Left ventricle myocardium inferior (tissue), 1 donor: ENCODE data around the gene MALT1. TPM values are rescaled to one million over a fixed set of nuclear protein-coding genes. Genes with fewer than 3 reads are reported as not detected.
"Not testable (repeated sequence)": the region's sequence is repeated elsewhere in the genome, so short reads cannot be mapped to it uniquely, and the experiment has no call there.

Experiments
- DNase-seq: peaks from one replicate; pipeline ENCODE4 v3.0.0-alpha.2; 2020
- H3K27ac ChIP-seq: fragments of 200-600 bp; replicated peaks from 2 replicates; pipeline ENCODE4 v1.8.0; 2021
- H3K27me3 ChIP-seq: fragments of 200-600 bp; 2 replicates; pipeline ENCODE4 v1.8.0; 2021; ENCODE audit warnings: low read depth
- H3K36me3 ChIP-seq: fragments of 200-600 bp; 2 replicates; pipeline ENCODE4 v1.8.0; 2021
- H3K4me1 ChIP-seq: fragments of 200-600 bp; 2 replicates; pipeline ENCODE4 v1.8.0; 2021
- H3K4me3 ChIP-seq: fragments of 200-600 bp; 2 replicates; pipeline ENCODE4 v1.8.0; 2021; ENCODE audit warnings: mild to moderate bottlenecking, moderate library complexity
- H3K9me3 ChIP-seq: fragments of 200-600 bp; replicated peaks from 2 replicates; pipeline ENCODE4 v1.8.0; 2021
- intact Hi-C: fragments of 100-400 bp; cut with micrococcal nuclease; formaldehyde crosslinking; loops from one replicate; pipeline ENCODE4 v1.11.0; 2022
- total RNA-seq: library from RNA; stranded (reverse); fragmentation: NEBNext Ultra II Directional; extraction: Animal tissue kit (Norgen Biotek cat#: 25700); gene quantifications from one replicate; pipeline ENCODE4 v1.2.1, GENCODE V29; 2021
- TF ChIP-seq, protein P1 (sequence below): fragments of 200-600 bp; IDR thresholded peaks from 2 replicates; pipeline ENCODE4 v1.8.0; 2021; ENCODE audit warnings: antibody characterized with exemption, mild to moderate bottlenecking, borderline replicate concordance
- donor health status: DM: no; HTN: yes; CAD: no; lungs with severe emphysema.

MALT1 gene
- total RNA-seq, 1 donor from 2014 or later, result 8.6 TPM

DNA sequence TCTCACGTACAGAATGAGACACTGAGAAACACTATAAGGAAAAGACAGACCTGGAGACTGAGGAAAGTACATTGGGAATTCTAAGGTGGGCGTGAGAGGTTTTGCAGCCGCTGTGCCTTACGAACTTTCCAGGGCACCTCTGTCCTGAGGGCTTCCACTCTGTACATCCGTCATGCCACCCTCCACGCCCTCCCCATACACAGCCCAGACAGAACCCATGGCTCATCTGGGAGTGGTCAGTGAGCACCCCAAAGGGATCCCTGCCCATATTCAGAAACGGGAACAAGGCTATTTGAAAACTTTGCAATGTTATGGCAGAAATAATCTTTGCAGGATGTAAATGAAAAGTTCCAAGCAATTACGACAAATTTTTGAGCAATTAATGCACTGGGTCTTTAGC lies 98.1 kb downstream of the MALT1 start:
- no peak for DNase-seq
- Histone ChIP-seq H3K36me3 (no peaks in the 10 kb centered on the region), H3K4me1 (peaks cover 21% of the 10 kb centered on the region), H3K9me3 (no peaks in the 10 kb centered on the region), H3K27me3 (peaks cover 10% of the 10 kb centered on the region), H3K4me3 (no peak overlapping the region), H3K27ac (no peak overlapping the region)
- TF ChIP-seq, protein P1, sequence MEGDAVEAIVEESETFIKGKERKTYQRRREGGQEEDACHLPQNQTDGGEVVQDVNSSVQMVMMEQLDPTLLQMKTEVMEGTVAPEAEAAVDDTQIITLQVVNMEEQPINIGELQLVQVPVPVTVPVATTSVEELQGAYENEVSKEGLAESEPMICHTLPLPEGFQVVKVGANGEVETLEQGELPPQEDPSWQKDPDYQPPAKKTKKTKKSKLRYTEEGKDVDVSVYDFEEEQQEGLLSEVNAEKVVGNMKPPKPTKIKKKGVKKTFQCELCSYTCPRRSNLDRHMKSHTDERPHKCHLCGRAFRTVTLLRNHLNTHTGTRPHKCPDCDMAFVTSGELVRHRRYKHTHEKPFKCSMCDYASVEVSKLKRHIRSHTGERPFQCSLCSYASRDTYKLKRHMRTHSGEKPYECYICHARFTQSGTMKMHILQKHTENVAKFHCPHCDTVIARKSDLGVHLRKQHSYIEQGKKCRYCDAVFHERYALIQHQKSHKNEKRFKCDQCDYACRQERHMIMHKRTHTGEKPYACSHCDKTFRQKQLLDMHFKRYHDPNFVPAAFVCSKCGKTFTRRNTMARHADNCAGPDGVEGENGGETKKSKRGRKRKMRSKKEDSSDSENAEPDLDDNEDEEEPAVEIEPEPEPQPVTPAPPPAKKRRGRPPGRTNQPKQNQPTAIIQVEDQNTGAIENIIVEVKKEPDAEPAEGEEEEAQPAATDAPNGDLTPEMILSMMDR, result no peak
- intact Hi-C loops, result loop anchor here (10.0 kb wide), 2 partner anchors 105 to 375 kb away; no protein-coding TSS in a partner anchor

DNA sequence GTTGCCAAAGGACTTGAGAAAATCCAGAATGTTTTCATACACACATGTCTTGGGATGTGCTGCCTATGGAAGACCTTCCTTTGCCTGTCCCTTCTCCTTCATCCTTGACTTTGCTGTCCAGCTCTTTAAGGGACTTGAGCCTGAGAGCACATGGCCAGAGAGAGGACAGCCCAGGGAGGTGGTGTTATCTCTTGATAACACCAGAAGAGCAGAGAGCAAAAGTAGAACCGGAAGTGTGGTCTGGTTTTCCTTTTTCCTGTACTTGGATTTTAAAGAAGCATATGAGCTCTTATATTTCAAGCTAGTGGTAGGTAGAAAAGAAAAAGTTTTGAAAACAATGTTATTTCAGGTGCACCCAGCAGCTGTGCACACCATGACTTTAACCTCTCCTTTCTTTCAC lies 99.3 kb downstream of the MALT1 start:
- H3K27ac ChIP-seq, result no peak overlapping the region
- H3K27me3 ChIP-seq, result peaks cover 7% of the 10 kb centered on the region
- DNase-seq, result no peak
- peaks cover 21% of the 10 kb centered on the region for H3K4me1 ChIP-seq
- H3K36me3 ChIP-seq, result no peaks in the 10 kb centered on the region
- TF ChIP-seq, protein P1, result no peak
- intact Hi-C loops, result no loop called here
- no peaks in the 10 kb centered on the region for H3K9me3 ChIP-seq
- no peak overlapping the region for H3K4me3 ChIP-seq

DNA sequence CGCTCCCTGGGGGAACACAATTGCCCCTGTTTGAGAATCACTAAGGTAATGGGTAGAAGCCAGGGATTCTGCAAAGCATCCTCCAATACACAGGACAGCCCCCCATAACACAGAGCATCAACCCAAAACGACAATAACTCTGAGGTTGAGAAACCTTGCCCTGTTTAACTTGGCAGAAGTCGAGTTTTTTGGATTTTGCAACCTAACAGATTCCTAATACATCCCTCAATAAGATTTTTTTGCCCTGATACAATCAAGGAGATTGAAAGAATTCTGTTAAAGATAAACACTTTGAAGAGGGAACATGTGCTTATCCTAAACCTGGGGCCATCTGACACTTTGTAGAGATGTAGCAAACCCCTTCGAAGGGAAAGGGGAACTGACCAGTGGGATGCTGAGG lies 100.9 kb downstream of the MALT1 start:
- Histone ChIP-seq H3K4me3 (no peak overlapping the region), H3K4me1 (peaks cover 21% of the 10 kb centered on the region), H3K9me3 (no peaks in the 10 kb centered on the region), H3K27me3 (no peaks in the 10 kb centered on the region), H3K27ac (no peak overlapping the region), H3K36me3 (no peaks in the 10 kb centered on the region)
- DNase-seq, result no peak
- TF ChIP-seq, protein P1, result no peak
- intact Hi-C loops, result no loop called here

DNA sequence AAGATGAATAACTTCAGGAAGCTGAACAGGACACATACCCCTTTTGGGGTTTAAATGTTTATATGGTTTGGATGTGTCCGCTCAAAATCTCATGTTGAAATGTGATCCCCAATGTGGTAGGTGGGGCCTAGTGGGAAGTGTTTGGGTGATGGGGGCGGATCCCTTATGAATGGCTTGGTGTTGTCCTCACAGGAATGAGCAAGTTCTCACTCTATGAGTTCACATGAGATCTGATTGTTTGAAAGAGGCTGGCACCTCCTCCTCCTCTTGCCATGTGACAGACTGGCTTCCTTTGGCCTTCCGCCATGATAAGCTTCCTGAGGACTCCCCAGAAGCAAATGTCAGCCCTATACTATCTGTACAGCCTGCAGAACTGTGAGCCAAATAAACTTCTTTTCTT lies 104.8 kb downstream of the MALT1 start:
- intact Hi-C loops, result no loop called here
- Histone ChIP-seq H3K36me3 (no peaks in the 10 kb centered on the region), H3K4me1 (no peaks in the 10 kb centered on the region), H3K27ac (no peak overlapping the region), H3K27me3 (no peaks in the 10 kb centered on the region), H3K9me3 (no peaks in the 10 kb centered on the region), H3K4me3 (no peak overlapping the region)
- no peak for DNase-seq
- TF ChIP-seq, protein P1, result no peak

DNA sequence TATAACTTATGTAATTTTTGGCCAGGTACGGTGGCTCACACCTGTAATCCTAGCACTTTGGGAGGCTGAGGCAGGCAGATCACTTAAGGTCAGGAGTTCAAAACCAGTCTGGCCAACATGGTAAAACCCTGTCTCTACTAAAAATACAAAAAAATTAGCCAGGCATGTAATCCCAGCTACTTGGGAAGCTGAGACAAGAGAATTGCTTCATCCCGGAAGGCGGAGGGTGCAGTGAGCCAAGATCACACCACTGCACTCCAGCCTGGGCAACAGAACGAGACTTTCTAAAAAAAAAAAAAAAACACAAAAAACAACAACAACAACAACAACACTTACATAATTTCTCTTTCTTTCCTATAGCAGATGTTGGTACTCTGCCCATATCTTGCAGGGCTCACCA lies 105.3 kb downstream of the MALT1 start:
- DNase-seq, H3K9me3 ChIP-seq, H3K36me3 ChIP-seq, H3K4me3 ChIP-seq, intact Hi-C loops, H3K27ac ChIP-seq, H3K4me1 ChIP-seq, H3K27me3 ChIP-seq: not testable (repeated sequence)

DNA sequence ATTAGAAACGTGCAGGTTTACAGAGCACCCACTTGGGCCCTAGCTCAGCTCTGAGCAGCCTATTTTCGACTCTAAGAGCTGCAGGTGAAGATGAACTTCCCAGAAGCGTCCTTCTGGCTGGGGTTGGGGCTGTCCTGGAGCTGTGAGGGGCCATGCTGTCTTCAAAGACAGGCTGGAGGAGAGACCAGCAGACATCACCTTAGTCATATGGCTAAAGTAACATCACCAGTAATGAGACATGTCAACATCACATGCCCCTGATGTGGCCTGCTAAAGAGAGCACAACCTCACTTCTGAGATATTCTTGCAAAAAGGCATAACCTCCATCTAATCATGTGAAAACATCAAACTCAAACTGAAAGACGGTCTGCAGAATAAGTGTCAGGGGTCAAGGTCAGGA lies 106.2 kb downstream of the MALT1 start:
- H3K9me3 ChIP-seq, result no peaks in the 10 kb centered on the region
- H3K36me3 ChIP-seq, result no peaks in the 10 kb centered on the region
- TF ChIP-seq, protein P1, result no peak
- H3K4me1 ChIP-seq, result no peaks in the 10 kb centered on the region
- intact Hi-C loops, result no loop called here
- DNase-seq, result no peak
- no peak overlapping the region for H3K27ac ChIP-seq
- H3K27me3 ChIP-seq, result no peaks in the 10 kb centered on the region
- no peak overlapping the region for H3K4me3 ChIP-seq
